ENCODE data around the gene MYH11.

DNA sequence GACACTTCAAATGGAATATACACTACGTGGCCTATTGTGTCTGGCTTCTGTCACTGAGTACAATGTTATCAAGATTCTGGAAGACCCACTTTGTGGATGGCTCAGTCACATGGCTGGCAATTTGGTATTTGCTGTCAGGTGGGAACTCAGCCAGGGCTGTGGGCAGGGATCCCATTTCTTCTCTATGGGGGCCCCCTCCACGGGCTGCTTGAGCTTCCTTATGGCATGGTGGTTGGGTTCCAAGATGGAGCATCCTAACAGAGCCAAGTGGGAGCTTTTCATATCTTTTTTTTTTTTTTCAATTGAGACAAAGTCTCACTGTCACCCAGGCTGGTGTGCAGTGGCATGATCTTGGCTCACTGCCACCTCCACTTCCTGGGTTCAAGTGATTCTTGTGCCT lies 49.6 kb upstream of the MYH11 start:
- TF ChIP-seq POLR2A (IDR thresholded peaks at IDR 0.05; ENCODE audit: low read depth, low read length) (no peak), POLR2AphosphoS5 (IDR thresholded peaks at IDR 0.05; ENCODE audit: low read depth, low read length) (no peak)
